B cell (primary cell): ENCODE data around the gene FMN2. TPM values are rescaled to one million over a fixed set of nuclear protein-coding genes. Genes with fewer than 3 reads are reported as not detected.

Source experiments
- ATAC-seq: fragments of 200-7000 bp; cut with Tn5 transposase; one replicate; pipeline ENCODE4 v1.10.0; 2021; ENCODE audit warnings: low read depth, mild to moderate bottlenecking, moderate number of reproducible peaks, moderate library complexity
- CTCF ChIA-PET: fragments of 350-600 bp; sonication (Branson Sonifier 250); formaldehyde crosslinking; loops from one replicate; lab custom pipeline; 2021; ENCODE audit warnings: antibody characterized with exemption, inconsistent platforms; lab: Charles Lee
- POLR2A ChIA-PET: fragments of 350-600 bp; sonication (Branson Sonifier 250); formaldehyde crosslinking; loops from one replicate; lab custom pipeline; 2021; ENCODE audit warnings: antibody characterized with exemption; lab: Charles Lee
- DNase-seq: peaks from one replicate; pipeline ENCODE4 v3.0.0; 2013
- H2AFZ ChIP-seq: 2 replicates; pipeline ENCODE4 v1.6.1; 2012; ENCODE audit warnings: mild to moderate bottlenecking, low read depth, low read length; ENCODE audit not compliant: insufficient read depth, poor library complexity, severe bottlenecking
- H3K27ac ChIP-seq, 2 donors: 1 replicate in 1 of 2; 2 replicates in 1 of 2; pipeline ENCODE4 v1.5.1; 2012 to 2013; ENCODE audit warnings: low read length in 2 of 2, mild to moderate bottlenecking in 2 of 2, moderate library complexity in 1 of 2
- H3K27me3 ChIP-seq, 4 experiments: fragments of 200-600 bp in 1 of 4; sonication (generic) in 1 of 4; replicated peaks in 1 of 4; 1 replicate in 2 of 4; 2 replicates in 2 of 4; pipeline versions ENCODE4 v1.6.1 to v1.7.0; 2013 to 2016; ENCODE audit warnings: low read length in 3 of 4, mild to moderate bottlenecking in 2 of 4, mixed read lengths in 1 of 4, moderate library complexity in 1 of 4; ENCODE audit not compliant: insufficient read depth in 4 of 4, control insufficient read depth in 3 of 4; ENCODE audit errors: control extremely low read depth in 1 of 4
- H3K36me3 ChIP-seq, 2 experiments: replicated peaks in 1 of 2; 1 replicate in 1 of 2; 2 replicates in 1 of 2; pipeline versions ENCODE4 v1.6.1 to v1.7.1; 2013; ENCODE audit warnings: low read length in 1 of 2; ENCODE audit not compliant: insufficient read depth in 2 of 2, control insufficient read depth in 1 of 2; ENCODE audit errors: control extremely low read depth in 1 of 2, extremely low read depth in 1 of 2
- H3K4me1 ChIP-seq, 2 donors: fragments of 200-600 bp in 1 of 2; sonication (generic) in 1 of 2; 1 replicate in 1 of 2; 2 replicates in 1 of 2; pipeline versions ENCODE4 v1.5.1 to v1.6.1; 2013 to 2017; ENCODE audit warnings: low read length in 2 of 2; ENCODE audit not compliant: control insufficient read depth in 2 of 2, insufficient read depth in 2 of 2
- H3K4me2 ChIP-seq: replicated peaks from 2 replicates; pipeline ENCODE3; 2012; ENCODE audit warnings: mild to moderate bottlenecking, low read depth, low read length; ENCODE audit not compliant: poor library complexity, severe bottlenecking
- H3K4me3 ChIP-seq, 5 experiments: fragments of 200-600 bp in 1 of 5; sonication (generic) in 1 of 5; 1 replicate in 3 of 5; 2 replicates in 2 of 5; pipeline versions ENCODE4 v1.5.1 to v1.7.0; 2011 to 2016; ENCODE audit warnings: low read length in 4 of 5, mild to moderate bottlenecking in 4 of 5, low read depth in 2 of 5, control low read depth in 1 of 5, moderate library complexity in 1 of 5; ENCODE audit not compliant: insufficient read depth in 1 of 5; ENCODE audit errors: control extremely low read depth in 1 of 5, extremely low read depth in 1 of 5
- H3K79me2 ChIP-seq: fragments of 200-600 bp; sonication (generic); one replicate; pipeline ENCODE4 v1.6.0; 2016; ENCODE audit warnings: low read length; ENCODE audit not compliant: control insufficient read depth, insufficient read depth
- H3K9ac ChIP-seq: fragments of 200-600 bp; sonication (generic); 2 replicates; pipeline ENCODE4 v1.6.1; 2017; ENCODE audit warnings: mild to moderate bottlenecking, low read length, moderate library complexity
- H3K9me3 ChIP-seq, 3 donors: one replicate each; pipeline versions ENCODE4 v1.6.1 to v1.7.1; 2013; ENCODE audit warnings: low read length in 2 of 3; ENCODE audit not compliant: control insufficient read depth in 2 of 3, insufficient read depth in 1 of 3; ENCODE audit errors: control extremely low read depth in 1 of 3
- H4K20me1 ChIP-seq: 2 replicates; pipeline ENCODE4 v1.6.0; 2012; ENCODE audit warnings: mild to moderate bottlenecking, low read length; ENCODE audit not compliant: insufficient read depth, control insufficient read depth, poor library complexity, severe bottlenecking
- H3K27ac Mint-ChIP-seq: one replicate; pipeline ENCODE4 v1.8.0; 2021; ENCODE audit warnings: mixed read lengths
- H3K27me3 Mint-ChIP-seq: one replicate; pipeline ENCODE4 v1.8.0; 2021; ENCODE audit warnings: mixed read lengths
- H3K4me1 Mint-ChIP-seq: one replicate; pipeline ENCODE4 v1.8.0; 2021; ENCODE audit warnings: mixed read lengths
- H3K4me3 Mint-ChIP-seq: one replicate; pipeline ENCODE4 v1.8.0; 2021; ENCODE audit warnings: mixed read lengths
- H3K9me3 Mint-ChIP-seq: one replicate; pipeline ENCODE4 v1.8.0; 2022; ENCODE audit warnings: mixed read lengths; ENCODE audit not compliant: insufficient read depth
- CTCF ChIP-seq: fragments of 200-600 bp; IDR thresholded peaks from one replicate; pipeline ENCODE4 v1.8.0; 2022; ENCODE audit warnings: antibody characterized with exemption, mild to moderate bottlenecking
- EZH2 ChIP-seq: IDR thresholded peaks from 2 replicates; pipeline ENCODE4 v1.6.1; 2012; ENCODE audit warnings: borderline replicate concordance, low read depth, mild to moderate bottlenecking, moderate library complexity, low read length; ENCODE audit not compliant: insufficient read depth, poor library complexity, severe bottlenecking
- whole genome bisulfite sequencing: methylation state at CpG from one replicate; pipeline ENCODE4 v1.1.5; 2013; ENCODE audit warnings: missing lambda C conversion rate; ENCODE audit not compliant: insufficient coverage; 5-methylcytosine and 5-hydroxymethylcytosine counted together
- intact Hi-C: fragments of 100-400 bp; cut with micrococcal nuclease; formaldehyde crosslinking; loops from one replicate; pipeline ENCODE4 v1.10.0; 2022
- polyA plus RNA-seq: library from polyadenylated mRNA; depleted of rRNA; stranded (reverse); fragments of >200 nt; gene quantifications from 2 replicates; pipeline ENCODE4 v1.2.3, GENCODE V29; 2012
- total RNA-seq, 2 donors: library from RNA; stranded (reverse); fragments of 120-200 nt in 1 of 2; gene quantifications; 1 replicate in 1 of 2; 2 replicates in 1 of 2; pipeline versions ENCODE4 v1.2.3 to v1.2.4, GENCODE V29; 2013 to 2022

The FMN2 gene
- total and polyA plus RNA-seq, 2 donors (not counting 1 experiment from before 2014, with no cell fraction given) = not detected

DNA sequence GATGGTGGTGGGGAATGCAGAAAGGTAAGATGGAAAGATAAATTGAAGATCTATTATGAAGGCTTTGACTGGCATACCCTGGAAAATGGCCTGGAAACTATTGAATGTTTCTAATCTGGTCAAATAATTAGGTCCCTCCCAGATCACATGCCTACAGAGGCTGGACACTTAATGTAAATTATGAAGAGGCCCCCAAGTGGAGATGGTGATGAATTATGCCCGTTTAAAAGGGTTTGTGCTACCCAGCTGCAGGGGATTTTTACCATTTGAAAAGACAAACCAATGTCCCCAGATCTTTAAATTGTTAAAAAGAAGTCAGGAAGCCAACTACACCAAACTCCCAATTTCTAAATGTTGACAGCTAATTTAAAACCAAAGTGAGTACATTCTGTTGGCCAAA is 35.7 kb upstream of the FMN2 start:
- H3K4me3 Mint-ChIP-seq = no peak overlapping the region
- ChIA-PET CTCF (no interaction called here), POLR2A (no interaction called here)
- no peaks in the 10 kb centered on the region for H3K9me3 Mint-ChIP-seq
- no CpG with 5 or more reads among the region's 1 CpG for WGBS
- Histone ChIP-seq H3K9ac (no peak overlapping the region), H3K9me3 (peaks cover 0 to 5% (median 0%) of the 10 kb centered on the region in 3 donors), H3K4me2 (no peak overlapping the region), H3K27ac (no peak overlapping the region), H3K27me3 (no peaks in the 10 kb centered on the region), H3K4me1 (no peaks in the 10 kb centered on the region), H3K36me3 (no peaks in the 10 kb centered on the region), H4K20me1 (no peaks in the 10 kb centered on the region), H3K79me2 (no peaks in the 10 kb centered on the region), H3K4me3 (no peak overlapping the region), H2AFZ (no peak overlapping the region)
- H3K4me1 Mint-ChIP-seq = no peaks in the 10 kb centered on the region
- no peak overlapping the region for H3K27ac Mint-ChIP-seq
- intact Hi-C loops = no loop called here
- ATAC-seq (no peak), DNase-seq (no peak)
- TF ChIP-seq CTCF = no peak
- no peak for TF ChIP-seq EZH2
- no peaks in the 10 kb centered on the region for H3K27me3 Mint-ChIP-seq

- no peaks in the 10 kb centered on the region for H3K4me1 Mint-ChIP-seq
- no peaks in the 10 kb centered on the region for H3K9me3 Mint-ChIP-seq
- H4K20me1 ChIP-seq = no peaks in the 10 kb centered on the region
- H3K9me3 ChIP-seq = peaks cover 0 to 5% (median 0%) of the 10 kb centered on the region in 3 donors
- H3K36me3 ChIP-seq = no peaks in the 10 kb centered on the region
- H2AFZ ChIP-seq = no peak overlapping the region
- H3K27me3 ChIP-seq = no peaks in the 10 kb centered on the region
- ATAC-seq = no peak
- H3K4me3 Mint-ChIP-seq = no peak overlapping the region
- no peaks in the 10 kb centered on the region for H3K27me3 Mint-ChIP-seq
- CTCF ChIA-PET = no interaction called here
- POLR2A ChIA-PET = no interaction called here
- H3K79me2 ChIP-seq = no peaks in the 10 kb centered on the region
- no peaks in the 10 kb centered on the region for H3K4me1 ChIP-seq
- intact Hi-C loops = no loop called here
- H3K27ac ChIP-seq = no peak overlapping the region
- no peak overlapping the region for H3K4me2 ChIP-seq
- TF ChIP-seq EZH2 (no peak), CTCF (no peak)
- no peak overlapping the region for H3K4me3 ChIP-seq
- 73% methylated on average over 3 of the region's 3 CpGs for WGBS
- no peak for DNase-seq
- H3K9ac ChIP-seq = no peak overlapping the region
- H3K27ac Mint-ChIP-seq = no peak overlapping the region
Measured at GRCh38 chr1:240056350-240056749, 35.3 kb upstream of the FMN2 start.
